ENCODE data around the gene EXD3.

Gene EXD3

GRCh38 chr9:137271696-137272076 is 151.3 kb downstream of the EXD3 start:
- no peak overlapping the region for H3K4me3 ChIP-seq (ENCODE audit: low read depth in 1 of 2, low read length in 2 of 2)
- no peak overlapping the region for H3K27ac ChIP-seq (ENCODE audit: low read length)
- no peaks in the 10 kb centered on the region for H3K27me3 ChIP-seq (ENCODE audit: low read depth, low read length)
- no peaks in the 10 kb centered on the region for H3K9me3 ChIP-seq (ENCODE audit: control insufficient read depth in 1 of 2, low read length in 2 of 2)
- peaks cover 18 to 47% of the 10 kb centered on the region in 2 donors for H3K36me3 ChIP-seq (ENCODE audit: control insufficient read depth in 1 of 2, insufficient read depth in 2 of 2, low read length in 2 of 2)
- H3K4me1 ChIP-seq (ENCODE audit: control insufficient read depth in 1 of 2, insufficient read depth in 2 of 2, low read length in 2 of 2), result peaks cover 11 to 22% of the 10 kb centered on the region in 2 donors

GRCh38 chr9:137270929-137271695 is 151.8 kb downstream of the EXD3 start:
- H3K4me1 ChIP-seq (ENCODE audit: control insufficient read depth in 1 of 2, insufficient read depth in 2 of 2, low read length in 2 of 2), result peaks cover 6 to 17% of the 10 kb centered on the region in 2 donors
- H3K9me3 ChIP-seq (ENCODE audit: control insufficient read depth in 1 of 2, low read length in 2 of 2), result no peaks in the 10 kb centered on the region
- peaks cover 21 to 53% of the 10 kb centered on the region in 2 donors for H3K36me3 ChIP-seq (ENCODE audit: control insufficient read depth in 1 of 2, insufficient read depth in 2 of 2, low read length in 2 of 2)
- H3K27ac ChIP-seq (ENCODE audit: low read length), result no peak overlapping the region
- no peak overlapping the region for H3K4me3 ChIP-seq (ENCODE audit: low read depth in 1 of 2, low read length in 2 of 2)
- no peaks in the 10 kb centered on the region for H3K27me3 ChIP-seq (ENCODE audit: low read depth, low read length)

GRCh38 chr9:137269231-137269772 is 153.7 kb downstream of the EXD3 start:
- H3K36me3 ChIP-seq (ENCODE audit: control insufficient read depth in 1 of 2, insufficient read depth in 2 of 2, low read length in 2 of 2), result peaks cover 21 to 63% of the 10 kb centered on the region in 2 donors
- H3K27ac ChIP-seq (ENCODE audit: low read length), result no peak overlapping the region
- no peak overlapping the region for H3K4me3 ChIP-seq (ENCODE audit: low read depth in 1 of 2, low read length in 2 of 2)
- no peaks in the 10 kb centered on the region for H3K9me3 ChIP-seq (ENCODE audit: control insufficient read depth in 1 of 2, low read length in 2 of 2)
- H3K4me1 ChIP-seq (ENCODE audit: control insufficient read depth in 1 of 2, insufficient read depth in 2 of 2, low read length in 2 of 2), result peaks cover 4 to 11% of the 10 kb centered on the region in 2 donors
- no peaks in the 10 kb centered on the region for H3K27me3 ChIP-seq (ENCODE audit: low read depth, low read length)

GRCh38 chr9:137268538-137269201 is 154.3 kb downstream of the EXD3 start:
- H3K27me3 ChIP-seq (ENCODE audit: low read depth, low read length), result no peaks in the 10 kb centered on the region
- peaks cover 21 to 63% of the 10 kb centered on the region in 2 donors for H3K36me3 ChIP-seq (ENCODE audit: control insufficient read depth in 1 of 2, insufficient read depth in 2 of 2, low read length in 2 of 2)
- H3K4me1 ChIP-seq (ENCODE audit: control insufficient read depth in 1 of 2, insufficient read depth in 2 of 2, low read length in 2 of 2), result peaks cover 4 to 11% of the 10 kb centered on the region in 2 donors
- H3K27ac ChIP-seq (ENCODE audit: low read length), result no peak overlapping the region
- no peaks in the 10 kb centered on the region for H3K9me3 ChIP-seq (ENCODE audit: control insufficient read depth in 1 of 2, low read length in 2 of 2)
- H3K4me3 ChIP-seq (ENCODE audit: low read depth in 1 of 2, low read length in 2 of 2), result no peak overlapping the region

GRCh38 chr9:137267933-137268355 is 155.0 kb downstream of the EXD3 start:
- H3K4me3 ChIP-seq (ENCODE audit: low read depth in 1 of 2, low read length in 2 of 2), result no peak overlapping the region
- peaks cover 21 to 61% of the 10 kb centered on the region in 2 donors for H3K36me3 ChIP-seq (ENCODE audit: control insufficient read depth in 1 of 2, insufficient read depth in 2 of 2, low read length in 2 of 2)
- H3K4me1 ChIP-seq (ENCODE audit: control insufficient read depth in 1 of 2, insufficient read depth in 2 of 2, low read length in 2 of 2), result peaks cover 4 to 11% of the 10 kb centered on the region in 2 donors
- H3K27me3 ChIP-seq (ENCODE audit: low read depth, low read length), result no peaks in the 10 kb centered on the region
- no peaks in the 10 kb centered on the region for H3K9me3 ChIP-seq (ENCODE audit: control insufficient read depth in 1 of 2, low read length in 2 of 2)
- H3K27ac ChIP-seq (ENCODE audit: low read length), result no peak overlapping the region

GRCh38 chr9:137266585-137267453 is 156.1 kb downstream of the EXD3 start:
- Histone ChIP-seq H3K27ac (ENCODE audit: low read length) (no peak overlapping the region), H3K27me3 (ENCODE audit: low read depth, low read length) (no peaks in the 10 kb centered on the region), H3K9me3 (ENCODE audit: control insufficient read depth in 1 of 2, low read length in 2 of 2) (no peaks in the 10 kb centered on the region), H3K4me3 (ENCODE audit: low read depth in 1 of 2, low read length in 2 of 2) (no peak overlapping the region), H3K36me3 (ENCODE audit: control insufficient read depth in 1 of 2, insufficient read depth in 2 of 2, low read length in 2 of 2) (peaks cover 17 to 50% of the 10 kb centered on the region in 2 donors), H3K4me1 (ENCODE audit: control insufficient read depth in 1 of 2, insufficient read depth in 2 of 2, low read length in 2 of 2) (peaks cover 4 to 11% of the 10 kb centered on the region in 2 donors)

- no peaks in the 10 kb centered on the region for H3K9me3 ChIP-seq (ENCODE audit: control insufficient read depth in 1 of 2, low read length in 2 of 2)
- peaks cover 4 to 11% of the 10 kb centered on the region in 2 donors for H3K4me1 ChIP-seq (ENCODE audit: control insufficient read depth in 1 of 2, insufficient read depth in 2 of 2, low read length in 2 of 2)
- H3K27me3 ChIP-seq (ENCODE audit: low read depth, low read length), result no peaks in the 10 kb centered on the region
- H3K36me3 ChIP-seq (ENCODE audit: control insufficient read depth in 1 of 2, insufficient read depth in 2 of 2, low read length in 2 of 2), result peaks cover 17 to 46% of the 10 kb centered on the region in 2 donors
- no peak overlapping the region for H3K4me3 ChIP-seq (ENCODE audit: low read depth in 1 of 2, low read length in 2 of 2)
- H3K27ac ChIP-seq (ENCODE audit: low read length), result no peak overlapping the region
Measured at GRCh38 chr9:137266162-137266527, 156.8 kb downstream of the EXD3 start.

GRCh38 chr9:137265496-137266161 is 157.3 kb downstream of the EXD3 start:
- H3K9me3 ChIP-seq (ENCODE audit: control insufficient read depth in 1 of 2, low read length in 2 of 2), result no peaks in the 10 kb centered on the region
- peaks cover 4 to 11% of the 10 kb centered on the region in 2 donors for H3K4me1 ChIP-seq (ENCODE audit: control insufficient read depth in 1 of 2, insufficient read depth in 2 of 2, low read length in 2 of 2)
- no peak overlapping the region for H3K27ac ChIP-seq (ENCODE audit: low read length)
- peaks cover 17 to 42% of the 10 kb centered on the region in 2 donors for H3K36me3 ChIP-seq (ENCODE audit: control insufficient read depth in 1 of 2, insufficient read depth in 2 of 2, low read length in 2 of 2)
- H3K4me3 ChIP-seq (ENCODE audit: low read depth in 1 of 2, low read length in 2 of 2), result no peak overlapping the region
- no peaks in the 10 kb centered on the region for H3K27me3 ChIP-seq (ENCODE audit: low read depth, low read length)

GRCh38 chr9:137264067-137264466 is 158.9 kb downstream of the EXD3 start:
- Histone ChIP-seq H3K9me3 (ENCODE audit: control insufficient read depth in 1 of 2, low read length in 2 of 2) (no peaks in the 10 kb centered on the region), H3K27ac (ENCODE audit: low read length) (no peak overlapping the region), H3K27me3 (ENCODE audit: low read depth, low read length) (no peaks in the 10 kb centered on the region), H3K4me3 (ENCODE audit: low read depth in 1 of 2, low read length in 2 of 2) (no peak overlapping the region), H3K4me1 (ENCODE audit: control insufficient read depth in 1 of 2, insufficient read depth in 2 of 2, low read length in 2 of 2) (peaks cover 0 to 4% of the 10 kb centered on the region in 2 donors), H3K36me3 (ENCODE audit: control insufficient read depth in 1 of 2, insufficient read depth in 2 of 2, low read length in 2 of 2) (peaks cover 13 to 45% of the 10 kb centered on the region in 2 donors)

- H3K36me3 ChIP-seq (ENCODE audit: control insufficient read depth in 1 of 2, insufficient read depth in 2 of 2, low read length in 2 of 2), result peaks cover 18 to 50% of the 10 kb centered on the region in 2 donors
- H3K4me1 ChIP-seq (ENCODE audit: control insufficient read depth in 1 of 2, insufficient read depth in 2 of 2, low read length in 2 of 2), result no peaks in the 10 kb centered on the region
- H3K4me3 ChIP-seq (ENCODE audit: low read depth in 1 of 2, low read length in 2 of 2), result no peak overlapping the region
- no peaks in the 10 kb centered on the region for H3K27me3 ChIP-seq (ENCODE audit: low read depth, low read length)
- no peaks in the 10 kb centered on the region for H3K9me3 ChIP-seq (ENCODE audit: control insufficient read depth in 1 of 2, low read length in 2 of 2)
- no peak overlapping the region for H3K27ac ChIP-seq (ENCODE audit: low read length)
Measured at GRCh38 chr9:137263506-137263905, 159.5 kb downstream of the EXD3 start.

Measured in muscle layer of duodenum (tissue), 2 donors.